NCI-H446 treated with DMSO at 0.1 percent for 48 hours (cell line): ENCODE measurements around the gene ZNF786.
A peak's percentile ranks its signal among the peaks of the same experiment; 100 is the strongest.
"Not testable (repeated sequence)": the region's sequence is repeated elsewhere in the genome, so short reads cannot be mapped to it uniquely, and the experiment has no call there.

ENCODE experiments used
- DNase-seq: peaks from one replicate; lab custom pipeline; 2025; lab: John Stamatoyannopoulos, UW

ZNF786 gene

GRCh38 chr7:149090397-149091195 is at the start of gene ZNF786:
TSS of gene ZNF786 (minus strand) at chr7:149090718. CDS start at chr7:149090640, 78 bp downstream.
- peak; percentile 73 for DNase-seq

- DNase-seq = no peak
These were observed 45.6 kb upstream of the ZNF786 start for GRCh38 chr7:149136118-149136517.

GRCh38 chr7:149133028-149133710 is 42.7 kb upstream of the ZNF786 start:
- no peak for DNase-seq

GRCh38 chr7:149130572-149131198 is 40.2 kb upstream of the ZNF786 start:
- no peak for DNase-seq

GRCh38 chr7:149126662-149127266 is 36.2 kb upstream of the ZNF786 start:
- no peak for DNase-seq

GRCh38 chr7:149125863-149126661 is 35.5 kb upstream of the ZNF786 start, which contains the start of gene ZNF425:
TSS of gene ZNF425 (minus strand) at chr7:149126324. CDS start at chr7:149126213, 111 bp downstream.
- peak; percentile 59 for DNase-seq

GRCh38 chr7:149125189-149125862 is 34.8 kb upstream of the ZNF786 start:
- no peak for DNase-seq

GRCh38 chr7:149109969-149110368 is 19.5 kb upstream of the ZNF786 start:
- DNase-seq = no peak

- no peak for DNase-seq
These were observed 14.2 kb upstream of the ZNF786 start for GRCh38 chr7:149104749-149105148.

- no peak for DNase-seq
These were observed 13.7 kb upstream of the ZNF786 start for GRCh38 chr7:149104214-149104613.

GRCh38 chr7:149103424-149103823 is 12.9 kb upstream of the ZNF786 start:
- DNase-seq = no peak

GRCh38 chr7:149102666-149103065 is 12.1 kb upstream of the ZNF786 start:
- DNase-seq = no peak

- DNase-seq = no peak
These were observed 10.3 kb upstream of the ZNF786 start for GRCh38 chr7:149100821-149101220.

- DNase-seq = no peak
These were observed 8.5 kb upstream of the ZNF786 start for GRCh38 chr7:149099058-149099457.

GRCh38 chr7:149097088-149097487 is 6.6 kb upstream of the ZNF786 start:
- DNase-seq = no peak

GRCh38 chr7:149093228-149093627 is 2.7 kb upstream of the ZNF786 start:
- no peak for DNase-seq

- DNase-seq = not testable (repeated sequence)
These were observed 1.7 kb upstream of the ZNF786 start for GRCh38 chr7:149092244-149092643.

- DNase-seq = no peak
These were observed 3.1 kb downstream of the ZNF786 start for GRCh38 chr7:149087376-149087775.

- DNase-seq = no peak
These were observed 4.7 kb downstream of the ZNF786 start for GRCh38 chr7:149085866-149086265.

GRCh38 chr7:149084407-149084806 is 6.1 kb downstream of the ZNF786 start:
- DNase-seq = no peak

GRCh38 chr7:149081914-149082313 is 8.6 kb downstream of the ZNF786 start:
- DNase-seq = no peak
